ENCODE results near the gene BRD3.

Gene BRD3

DNA sequence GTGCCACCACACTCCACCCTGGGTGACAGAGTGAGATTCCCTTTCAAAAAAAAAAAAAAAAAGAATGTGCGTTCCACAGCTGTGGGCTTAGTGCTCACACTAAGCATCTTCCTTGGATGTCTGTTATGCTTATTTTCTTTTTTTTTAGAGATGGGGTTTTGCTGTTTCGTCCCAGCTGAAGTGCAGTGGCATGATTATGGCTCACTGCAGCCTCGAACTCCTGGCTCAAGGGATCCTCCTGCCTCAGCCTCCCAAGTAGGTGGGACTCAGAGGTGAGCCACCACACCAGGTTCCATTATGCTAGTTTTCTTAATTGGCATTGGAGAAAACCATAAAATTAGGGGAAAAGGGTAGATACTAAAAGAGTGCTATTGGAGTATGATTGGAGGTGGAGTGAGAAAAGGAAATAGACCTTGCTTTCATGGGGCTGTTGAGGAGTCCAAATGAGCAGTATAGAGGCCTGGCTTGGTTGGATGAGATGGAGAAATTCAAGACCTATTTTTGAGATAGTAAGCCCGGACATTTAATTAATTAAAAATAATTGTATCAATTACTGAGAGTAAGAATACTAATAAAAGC is 43.5 kb downstream of the BRD3 start:
- H3K9ac ChIP-seq (ENCODE audit: low read length): no peak overlapping the region
- no peaks in the 10 kb centered on the region for H3K27me3 ChIP-seq (ENCODE audit: low read depth, low read length)
- no peaks in the 10 kb centered on the region for H3K36me3 ChIP-seq (replicated peaks; ENCODE audit: low read depth, low read length)
- TF ChIP-seq, protein P1, sequence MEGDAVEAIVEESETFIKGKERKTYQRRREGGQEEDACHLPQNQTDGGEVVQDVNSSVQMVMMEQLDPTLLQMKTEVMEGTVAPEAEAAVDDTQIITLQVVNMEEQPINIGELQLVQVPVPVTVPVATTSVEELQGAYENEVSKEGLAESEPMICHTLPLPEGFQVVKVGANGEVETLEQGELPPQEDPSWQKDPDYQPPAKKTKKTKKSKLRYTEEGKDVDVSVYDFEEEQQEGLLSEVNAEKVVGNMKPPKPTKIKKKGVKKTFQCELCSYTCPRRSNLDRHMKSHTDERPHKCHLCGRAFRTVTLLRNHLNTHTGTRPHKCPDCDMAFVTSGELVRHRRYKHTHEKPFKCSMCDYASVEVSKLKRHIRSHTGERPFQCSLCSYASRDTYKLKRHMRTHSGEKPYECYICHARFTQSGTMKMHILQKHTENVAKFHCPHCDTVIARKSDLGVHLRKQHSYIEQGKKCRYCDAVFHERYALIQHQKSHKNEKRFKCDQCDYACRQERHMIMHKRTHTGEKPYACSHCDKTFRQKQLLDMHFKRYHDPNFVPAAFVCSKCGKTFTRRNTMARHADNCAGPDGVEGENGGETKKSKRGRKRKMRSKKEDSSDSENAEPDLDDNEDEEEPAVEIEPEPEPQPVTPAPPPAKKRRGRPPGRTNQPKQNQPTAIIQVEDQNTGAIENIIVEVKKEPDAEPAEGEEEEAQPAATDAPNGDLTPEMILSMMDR (IDR thresholded peaks at IDR 0.05; ENCODE audit: low read depth, low read length): no peak
- H3K4me1 ChIP-seq (ENCODE audit: low read length): peaks cover 6% of the 10 kb centered on the region
- no peak overlapping the region for H3K27ac ChIP-seq (ENCODE audit: low read length)
- peak overlapping the region; percentile 100 for H3K4me3 ChIP-seq (ENCODE audit: low read length)
- peak overlapping the region; percentile 62; the same call in 1 of the 2 replicates for H2AFZ ChIP-seq (ENCODE audit: low read depth, low read length)
- H4K20me1 ChIP-seq (ENCODE audit: insufficient read depth, low read length): 0 out of 2 replicates have a peak, but pooled peaks cover 2% of the 10 kb centered on the region
- H3K79me2 ChIP-seq (ENCODE audit: low read length): no peaks in the 10 kb centered on the region
- H3K9me3 ChIP-seq (ENCODE audit: insufficient read depth, low read length): no peaks in the 10 kb centered on the region
- peak overlapping the region; percentile 97 for H3K4me2 ChIP-seq (ENCODE audit: low read length)

DNA sequence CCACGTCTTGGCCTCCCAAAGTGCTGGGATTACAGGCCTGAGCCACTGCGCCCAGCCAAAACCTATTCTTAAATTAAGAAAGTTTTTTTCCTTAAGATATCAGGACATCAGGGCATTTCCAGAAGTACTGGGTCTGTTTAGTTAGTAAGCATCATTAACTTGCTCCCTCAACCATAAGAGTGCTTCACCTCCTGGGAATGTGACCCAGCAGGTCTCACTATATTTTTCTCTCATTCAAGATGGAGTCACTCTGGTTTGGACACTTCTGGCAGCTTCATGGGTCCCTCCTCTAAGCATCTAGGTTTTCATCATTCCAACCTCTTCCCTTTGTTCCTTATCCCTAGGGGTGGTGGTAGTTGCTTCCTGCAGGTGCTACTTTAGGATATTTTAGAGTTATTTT is 52.9 kb downstream of the BRD3 start:
- no peak for TF ChIP-seq EZH2phosphoT487 (IDR thresholded peaks at IDR 0.05; ENCODE audit: low read depth)
- TF ChIP-seq, protein P1 (IDR thresholded peaks at IDR 0.05; ENCODE audit: low read depth, low read length): no peak
- Histone ChIP-seq H4K20me1 (ENCODE audit: insufficient read depth, low read length) (no peaks in the 10 kb centered on the region), H3K9me3 (ENCODE audit: insufficient read depth, low read length) (no peaks in the 10 kb centered on the region), H2AFZ (ENCODE audit: low read depth, low read length) (no peak overlapping the region), H3K27ac (ENCODE audit: low read length) (no peak overlapping the region), H3K4me2 (ENCODE audit: low read length) (no peak overlapping the region), H3K9ac (ENCODE audit: low read length) (no peak overlapping the region), H3K4me1 (ENCODE audit: low read length) (no peaks in the 10 kb centered on the region), H3K79me2 (ENCODE audit: low read length) (no peaks in the 10 kb centered on the region), H3K27me3 (ENCODE audit: low read depth, low read length) (no peaks in the 10 kb centered on the region), H3K36me3 (replicated peaks; ENCODE audit: low read depth, low read length) (no peaks in the 10 kb centered on the region), H3K4me3 (ENCODE audit: low read length) (no peak overlapping the region)

DNA sequence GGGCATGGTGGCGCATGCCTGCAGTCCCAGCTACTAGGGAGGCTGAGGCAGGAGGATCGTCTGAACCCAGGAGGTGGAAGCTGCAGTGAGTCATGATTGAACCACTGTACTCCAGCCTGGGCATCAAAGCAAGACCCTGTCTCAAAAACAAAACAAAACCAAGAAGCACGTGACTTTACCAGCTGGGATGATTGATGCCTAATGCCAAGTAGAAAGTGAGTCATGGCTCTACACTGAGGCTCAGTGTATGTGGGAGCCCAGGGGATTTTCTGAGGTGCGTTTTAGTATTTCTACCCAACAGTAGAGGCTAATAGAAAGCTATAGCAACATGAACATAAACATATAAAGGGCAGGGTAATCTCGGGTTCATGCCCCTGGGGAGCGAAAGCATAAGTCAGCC is 56.4 kb downstream of the BRD3 start:
- no peak overlapping the region for H3K4me2 ChIP-seq (ENCODE audit: low read length)
- H3K4me1 ChIP-seq (ENCODE audit: low read length): no peaks in the 10 kb centered on the region
- no peak overlapping the region for H3K27ac ChIP-seq (ENCODE audit: low read length)
- TF ChIP-seq, protein P1 (IDR thresholded peaks at IDR 0.05; ENCODE audit: low read depth, low read length): no peak
- TF ChIP-seq EZH2phosphoT487 (IDR thresholded peaks at IDR 0.05; ENCODE audit: low read depth): no peak
- peaks cover 12% of the 10 kb centered on the region; the same call in 1 of the 2 replicates for H3K27me3 ChIP-seq (ENCODE audit: low read depth, low read length)
- no peaks in the 10 kb centered on the region for H3K9me3 ChIP-seq (ENCODE audit: insufficient read depth, low read length)
- H3K4me3 ChIP-seq (ENCODE audit: low read length): no peak overlapping the region
- H3K36me3 ChIP-seq (replicated peaks; ENCODE audit: low read depth, low read length): no peaks in the 10 kb centered on the region
- H3K9ac ChIP-seq (ENCODE audit: low read length): no peak overlapping the region
- no peak overlapping the region for H2AFZ ChIP-seq (ENCODE audit: low read depth, low read length)
- no peaks in the 10 kb centered on the region for H3K79me2 ChIP-seq (ENCODE audit: low read length)
- no peaks in the 10 kb centered on the region for H4K20me1 ChIP-seq (ENCODE audit: insufficient read depth, low read length)

DNA sequence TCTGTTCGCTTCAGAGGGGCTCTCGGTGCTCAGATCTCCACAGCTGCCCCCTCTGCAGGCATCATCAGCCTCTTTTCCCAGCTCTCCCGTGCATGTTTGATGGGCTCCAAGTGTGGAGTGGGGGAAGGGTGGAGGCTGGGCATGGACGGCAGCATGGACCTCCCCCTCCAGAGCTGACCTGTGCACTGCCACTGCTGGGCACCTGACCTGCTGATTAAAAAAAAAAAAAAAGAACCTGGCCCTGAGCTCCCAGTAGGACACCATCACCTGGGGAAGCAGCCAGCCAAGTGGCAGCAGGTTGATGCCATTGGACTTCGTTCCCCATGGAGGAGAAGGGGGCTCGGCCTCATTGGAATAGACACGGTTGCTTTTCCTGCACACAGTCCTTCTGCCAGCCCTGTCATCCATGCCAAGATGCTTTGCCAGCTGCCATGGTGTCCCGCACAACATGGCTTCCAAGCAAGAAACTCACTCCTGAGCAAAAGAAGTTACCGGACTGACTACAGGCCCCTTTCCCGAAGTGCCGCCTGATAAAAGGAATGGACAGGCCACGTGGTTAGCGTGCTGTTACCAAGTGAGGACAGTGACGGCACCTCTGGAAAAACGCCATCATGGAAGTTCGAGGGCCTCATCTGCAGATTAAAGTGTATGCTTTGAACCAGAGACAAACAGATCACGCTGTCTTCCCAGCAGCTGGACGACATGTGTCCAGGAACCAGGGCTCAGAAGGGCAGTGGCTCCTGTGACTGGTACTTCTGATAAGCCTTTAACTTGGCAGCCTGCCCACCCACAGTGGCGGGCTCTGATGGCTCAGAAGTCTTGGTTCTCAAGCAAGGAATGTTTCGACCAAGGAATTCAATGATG is 57.3 kb downstream of the BRD3 start:
- Histone ChIP-seq H3K36me3 (replicated peaks; ENCODE audit: low read depth, low read length) (no peaks in the 10 kb centered on the region), H3K4me3 (ENCODE audit: low read length) (no peak overlapping the region), H3K9me3 (ENCODE audit: insufficient read depth, low read length) (no peaks in the 10 kb centered on the region), H3K9ac (ENCODE audit: low read length) (no peak overlapping the region), H3K4me2 (ENCODE audit: low read length) (no peak overlapping the region), H4K20me1 (ENCODE audit: insufficient read depth, low read length) (no peaks in the 10 kb centered on the region), H3K4me1 (ENCODE audit: low read length) (no peaks in the 10 kb centered on the region), H3K27me3 (ENCODE audit: low read depth, low read length) (peaks cover 12% of the 10 kb centered on the region; the same call in 1 of the 2 replicates), H3K79me2 (ENCODE audit: low read length) (no peaks in the 10 kb centered on the region), H2AFZ (ENCODE audit: low read depth, low read length) (no peak overlapping the region), H3K27ac (ENCODE audit: low read length) (no peak overlapping the region)
- TF ChIP-seq, protein P1 (IDR thresholded peaks at IDR 0.05; ENCODE audit: low read depth, low read length): no peak
- TF ChIP-seq EZH2phosphoT487 (IDR thresholded peaks at IDR 0.05; ENCODE audit: low read depth): no peak
